ENCODE measurements around the gene TTC34. TPM values are rescaled to one million over a fixed set of nuclear protein-coding genes. Genes with fewer than 3 reads are reported as not detected.

Gene TTC34
- total RNA-seq, 4 donors from 2014 or later: 0.27 to 0.62 (median 0.58) TPM; not detected in 1

GRCh38 chr1:2829846-2830615 lies 28.5 kb upstream of the TTC34 start:
- Histone ChIP-seq H3K27me3 (peaks cover 91% of the 10 kb centered on the region), H3K9me3 (peaks cover 0 to 27% (median 0%) of the 10 kb centered on the region in 3 donors), H3K4me3 (no peak overlapping the region), H3K4me1 (no peaks in the 10 kb centered on the region), H3K27ac (no peak overlapping the region), H3K36me3 (no peaks in the 10 kb centered on the region)
- TF ChIP-seq POLR2A (IDR thresholded peaks at IDR 0.05) (no peak), EP300 (IDR thresholded peaks at IDR 0.05) (no peak)
- no peak for ATAC-seq
- 70 to 91% methylated on average over 12 of the region's 23 CpGs for WGBS, 2 donors (ENCODE audit: low coverage in 1 of 2)

DNA sequence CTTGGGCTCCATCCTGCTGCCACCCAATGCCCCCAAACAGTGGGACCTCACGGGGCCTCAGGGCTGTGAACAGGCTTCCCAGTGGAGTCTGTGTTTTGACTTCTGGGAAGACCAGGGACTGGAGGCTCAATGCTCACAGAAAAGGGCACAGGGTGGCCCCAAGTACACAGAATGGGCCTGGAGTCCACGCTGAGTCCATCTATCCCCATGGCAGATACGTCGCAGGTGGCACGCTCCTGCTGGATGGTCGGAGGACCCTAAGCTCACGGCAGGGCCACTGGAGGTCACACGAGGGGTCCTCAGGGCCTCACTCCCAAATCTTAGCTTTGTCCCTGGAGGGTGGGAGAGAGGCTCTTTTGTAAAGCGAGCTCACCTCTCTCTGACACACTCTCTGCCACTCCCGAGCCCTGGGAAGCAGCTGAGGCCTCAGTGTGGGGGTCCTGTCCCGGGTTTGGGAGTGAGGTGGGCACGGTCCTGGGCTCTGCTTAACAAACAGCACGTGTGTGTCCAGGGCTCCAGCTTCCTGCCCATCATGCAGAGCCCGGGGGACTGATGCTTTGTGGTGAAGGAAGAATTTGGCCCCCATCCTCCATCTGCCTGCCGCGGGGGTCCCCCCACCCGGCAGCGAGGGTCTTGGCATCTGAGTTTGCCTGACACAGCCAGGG lies 27.2 kb upstream of the TTC34 start:
- TF ChIP-seq POLR2A (IDR thresholded peaks at IDR 0.05) (no peak), POLR2AphosphoS5 (IDR thresholded peaks at IDR 0.05) (no peak), EP300 (IDR thresholded peaks at IDR 0.05) (no peak)
- TF ChIP-seq, protein P1, sequence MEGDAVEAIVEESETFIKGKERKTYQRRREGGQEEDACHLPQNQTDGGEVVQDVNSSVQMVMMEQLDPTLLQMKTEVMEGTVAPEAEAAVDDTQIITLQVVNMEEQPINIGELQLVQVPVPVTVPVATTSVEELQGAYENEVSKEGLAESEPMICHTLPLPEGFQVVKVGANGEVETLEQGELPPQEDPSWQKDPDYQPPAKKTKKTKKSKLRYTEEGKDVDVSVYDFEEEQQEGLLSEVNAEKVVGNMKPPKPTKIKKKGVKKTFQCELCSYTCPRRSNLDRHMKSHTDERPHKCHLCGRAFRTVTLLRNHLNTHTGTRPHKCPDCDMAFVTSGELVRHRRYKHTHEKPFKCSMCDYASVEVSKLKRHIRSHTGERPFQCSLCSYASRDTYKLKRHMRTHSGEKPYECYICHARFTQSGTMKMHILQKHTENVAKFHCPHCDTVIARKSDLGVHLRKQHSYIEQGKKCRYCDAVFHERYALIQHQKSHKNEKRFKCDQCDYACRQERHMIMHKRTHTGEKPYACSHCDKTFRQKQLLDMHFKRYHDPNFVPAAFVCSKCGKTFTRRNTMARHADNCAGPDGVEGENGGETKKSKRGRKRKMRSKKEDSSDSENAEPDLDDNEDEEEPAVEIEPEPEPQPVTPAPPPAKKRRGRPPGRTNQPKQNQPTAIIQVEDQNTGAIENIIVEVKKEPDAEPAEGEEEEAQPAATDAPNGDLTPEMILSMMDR (IDR thresholded peaks at IDR 0.05): no peak
- H3K4me1 ChIP-seq: no peaks in the 10 kb centered on the region
- no peak for ATAC-seq
- peaks cover 0 to 27% (median 0%) of the 10 kb centered on the region in 3 donors for H3K9me3 ChIP-seq
- H3K4me3 ChIP-seq: no peak overlapping the region
- WGBS, 2 donors (ENCODE audit: low coverage in 1 of 2): 74 to 83% methylated on average over 1 to 6 of the region's 18 CpGs
- H3K36me3 ChIP-seq: no peaks in the 10 kb centered on the region
- H3K27me3 ChIP-seq: peaks cover 91% of the 10 kb centered on the region
- H3K27ac ChIP-seq: no peak overlapping the region

- Histone ChIP-seq H3K4me3 (no peak overlapping the region), H3K9me3 (peaks cover 0 to 27% (median 0%) of the 10 kb centered on the region in 3 donors), H3K36me3 (no peaks in the 10 kb centered on the region), H3K27me3 (peaks cover 91% of the 10 kb centered on the region), H3K27ac (no peak overlapping the region), H3K4me1 (peaks cover 0 to 4% (median 0%) of the 10 kb centered on the region in 3 donors)
- WGBS, 2 donors (ENCODE audit: low coverage in 1 of 2): 73 to 85% methylated on average over 3 to 4 of the region's 14 CpGs
- no peak for TF ChIP-seq EP300 (IDR thresholded peaks at IDR 0.05)
- TF ChIP-seq, protein P1 (IDR thresholded peaks at IDR 0.05): no peak
- no peak for TF ChIP-seq POLR2A (IDR thresholded peaks at IDR 0.05)
- no peak for TF ChIP-seq POLR2AphosphoS5 (IDR thresholded peaks at IDR 0.05)
- no peak for ATAC-seq
Measured at GRCh38 chr1:2826736-2827292, 25.3 kb upstream of the TTC34 start.

- Histone ChIP-seq H3K36me3 (no peaks in the 10 kb centered on the region), H3K9me3 (peaks cover 0 to 27% (median 0%) of the 10 kb centered on the region in 3 donors), H3K27ac (no peak overlapping the region), H3K4me3 (no peak overlapping the region), H3K4me1 (peaks cover 0 to 6% (median 0%) of the 10 kb centered on the region in 3 donors), H3K27me3 (peaks cover 91% of the 10 kb centered on the region)
- TF ChIP-seq EP300 (IDR thresholded peaks at IDR 0.05): no peak
- TF ChIP-seq, protein P1 (IDR thresholded peaks at IDR 0.05): no peak
- TF ChIP-seq POLR2AphosphoS5 (IDR thresholded peaks at IDR 0.05): no peak
- TF ChIP-seq POLR2A (IDR thresholded peaks at IDR 0.05): no peak
- no CpG with 5 or more reads among the region's 15 CpGs for WGBS, 2 donors (ENCODE audit: low coverage in 1 of 2)
- ATAC-seq: no peak
Measured at GRCh38 chr1:2826316-2826715, 24.8 kb upstream of the TTC34 start.

DNA sequence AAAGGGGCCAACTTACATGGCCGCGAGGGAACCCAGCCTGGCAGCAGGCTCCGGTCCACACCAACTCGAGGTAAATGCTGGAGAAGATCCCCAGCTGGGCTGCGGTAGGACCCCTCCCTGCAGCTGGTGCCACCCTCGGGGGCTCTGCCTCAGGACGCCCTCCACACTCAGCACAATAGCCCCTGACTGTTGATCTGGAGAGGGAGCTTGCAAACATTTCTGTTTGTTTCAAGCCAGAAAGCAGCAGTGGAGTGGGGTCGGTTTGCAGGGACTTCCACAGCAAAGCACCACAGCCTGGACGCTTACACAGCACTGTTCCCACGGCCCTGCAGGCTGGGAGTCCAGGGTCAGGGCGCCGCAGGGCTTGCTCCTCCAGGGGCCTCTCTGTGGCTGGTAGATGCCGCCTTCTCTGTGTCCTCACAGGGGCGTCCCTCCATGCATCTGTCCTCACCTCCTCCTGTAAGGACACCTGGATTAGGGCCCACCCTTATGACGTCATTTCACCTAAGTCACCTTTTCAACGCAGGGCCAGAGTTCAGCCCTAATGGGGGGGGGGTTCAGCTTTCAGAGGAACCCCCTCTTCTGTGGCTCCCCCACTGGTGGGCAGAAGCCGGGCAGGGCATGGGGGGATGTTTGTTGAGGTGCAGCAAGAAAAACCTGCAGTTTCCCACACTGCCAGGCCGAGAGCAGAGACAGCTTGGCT lies 24.1 kb upstream of the TTC34 start:
- Histone ChIP-seq H3K4me1 (peaks cover 0 to 6% (median 0%) of the 10 kb centered on the region in 3 donors), H3K9me3 (peaks cover 0 to 27% (median 0%) of the 10 kb centered on the region in 3 donors), H3K27ac (no peak overlapping the region), H3K36me3 (no peaks in the 10 kb centered on the region), H3K27me3 (peaks cover 91% of the 10 kb centered on the region), H3K4me3 (no peak overlapping the region)
- 55 to 58% methylated on average over 2 to 4 of the region's 18 CpGs for WGBS, 2 donors (ENCODE audit: low coverage in 1 of 2)
- ATAC-seq: no peak
- TF ChIP-seq, protein P1 (IDR thresholded peaks at IDR 0.05): no peak
- TF ChIP-seq POLR2A (IDR thresholded peaks at IDR 0.05): no peak
- TF ChIP-seq EP300 (IDR thresholded peaks at IDR 0.05): no peak
- TF ChIP-seq POLR2AphosphoS5 (IDR thresholded peaks at IDR 0.05): no peak

All from gastroesophageal sphincter (tissue), 4 donors.